Uterine smooth muscle cell (primary cell): ENCODE data around the gene ZIC5. TPM values are rescaled to one million over a fixed set of nuclear protein-coding genes. Genes with fewer than 3 reads are reported as not detected.

Experiments
- total RNA-seq: library from RNA; depleted of rRNA; stranded (reverse); fragments of >200 nt; gene quantifications from 2 replicates; pipeline ENCODE4 v1.2.3, GENCODE V29; 2014

The ZIC5 gene
- not detected in 2 replicates for total RNA-seq

DNA sequence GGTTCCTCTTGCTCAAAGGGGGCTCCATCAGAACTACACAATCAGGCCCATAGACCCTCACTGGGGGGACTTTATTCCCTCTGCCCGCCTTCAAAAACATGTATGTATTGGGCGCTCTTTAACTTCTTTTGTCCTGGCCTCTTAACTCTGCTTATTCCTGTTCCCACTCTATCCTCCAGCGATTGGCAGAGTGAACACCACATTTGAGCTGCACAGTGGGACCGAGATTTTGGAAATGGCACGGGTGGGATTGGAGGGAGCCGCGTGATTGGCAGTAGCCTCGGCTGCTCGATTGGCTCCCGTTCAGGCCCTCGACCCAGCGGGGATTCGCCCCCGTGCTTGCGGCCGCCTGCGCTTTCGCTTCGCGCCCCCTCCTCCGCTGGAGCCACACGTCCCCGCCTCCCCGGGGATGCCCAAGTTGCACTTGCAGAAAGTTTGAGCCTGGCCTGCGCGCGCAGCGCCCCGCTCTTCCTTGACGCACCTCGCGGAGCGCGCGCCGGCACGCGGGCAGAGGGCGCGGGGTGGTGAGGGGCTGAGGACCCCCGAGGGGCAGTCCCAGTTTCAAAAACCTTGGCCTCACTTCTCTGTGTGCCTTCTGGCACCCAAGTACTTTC, at the start of gene ZIC5:
TSS of gene ZIC5 (minus strand) at position 192 of the 614 bp plus-strand sequence. CDS start at position 28, 164 bp downstream.

DNA sequence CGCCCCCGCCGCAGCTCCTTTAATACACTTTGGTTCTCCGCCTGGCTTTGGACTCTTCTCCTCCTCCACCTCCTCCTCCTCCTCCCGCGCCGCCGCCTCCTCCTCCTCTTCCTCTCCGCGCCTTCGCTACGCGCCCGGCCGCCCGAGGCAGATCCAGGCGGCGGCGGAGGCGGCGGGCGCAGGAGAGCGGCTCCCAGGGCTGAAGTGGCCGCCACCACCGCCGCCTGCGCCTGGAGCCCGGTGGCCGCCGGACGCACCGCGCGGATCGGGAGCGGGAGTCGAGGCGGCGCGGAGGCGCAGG, 10.1 kb upstream of the ZIC5 start, which contains the start of gene ZIC2:
TSS of gene ZIC2 (plus strand) at position 50 of the 301 bp plus-strand sequence. CDS start 281 bp downstream, outside the sequence.

Other genes starting within 250 kb of the ZIC5 start
- not detected in 2 replicates for gene ZIC2, start 10.0 kb upstream of the ZIC5 start, total RNA-seq
- gene PCCA, start 117.3 kb upstream of the ZIC5 start, total RNA-seq: 30.3 and 38.0 TPM in 2 replicates